Activated naive CD4-positive, alpha-beta T cell (primary cell): Measurements from ENCODE around the gene ADTRP.
"Not testable (repeated sequence)": the region's sequence is repeated elsewhere in the genome, so short reads cannot be mapped to it uniquely, and the experiment has no call there.

Experiments
- DNase-seq, 4 experiments: peaks; one replicate each; lab custom pipeline; 2025; lab: John Stamatoyannopoulos, UW

The ADTRP gene

DNA sequence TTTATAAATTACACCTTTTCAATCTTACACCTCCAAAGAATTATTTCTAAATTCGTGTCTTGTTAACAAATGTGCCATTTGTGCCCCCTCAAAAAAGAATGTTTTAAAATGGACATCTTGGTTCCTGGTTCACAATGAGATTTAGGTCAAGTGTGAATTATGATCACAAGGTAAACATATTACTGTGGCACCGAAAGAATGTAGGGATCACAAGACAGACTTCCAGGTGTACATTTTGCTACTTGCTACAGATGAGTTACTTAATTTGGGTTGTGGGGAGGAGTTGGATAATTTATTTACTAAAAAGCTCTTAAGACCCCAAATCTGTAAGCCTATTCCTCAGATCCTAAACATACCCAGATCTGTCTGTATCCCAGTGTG lies 25.0 kb upstream of the ADTRP start:
- DNase-seq = no peak

DNA sequence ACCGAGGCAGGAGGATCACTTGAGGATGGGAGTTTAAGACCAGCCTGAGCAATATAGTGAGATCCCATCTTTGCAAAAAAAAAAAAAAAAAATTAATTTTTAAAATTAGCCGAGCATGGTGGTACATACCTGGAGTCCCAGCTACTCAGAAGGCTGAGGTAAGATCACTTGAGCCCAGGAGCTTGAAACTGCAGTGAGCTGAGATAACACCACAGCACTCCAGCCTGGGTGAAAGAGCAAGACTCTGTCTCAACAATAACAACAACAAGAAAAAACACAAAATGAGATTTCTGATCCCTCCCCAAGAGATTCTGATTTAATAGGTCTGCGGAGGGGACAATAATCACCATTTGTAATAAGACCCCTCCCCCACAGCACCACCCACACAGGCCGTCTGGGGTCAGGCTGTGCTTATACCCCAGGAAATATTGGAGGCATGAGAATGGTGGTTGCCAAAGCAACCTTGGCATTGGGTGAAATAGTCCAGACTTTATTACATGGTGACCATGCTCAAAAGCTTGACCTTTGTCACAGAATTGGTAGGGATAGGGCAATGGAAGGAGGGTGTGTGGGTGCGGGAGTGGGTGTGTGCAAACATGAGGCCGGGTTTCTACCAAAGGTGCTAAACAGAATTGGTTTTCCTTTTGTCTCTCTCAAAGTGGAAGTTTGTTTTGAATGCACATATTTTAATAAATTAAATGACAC lies 24.4 kb upstream of the ADTRP start:
- DNase-seq = no peak

DNA sequence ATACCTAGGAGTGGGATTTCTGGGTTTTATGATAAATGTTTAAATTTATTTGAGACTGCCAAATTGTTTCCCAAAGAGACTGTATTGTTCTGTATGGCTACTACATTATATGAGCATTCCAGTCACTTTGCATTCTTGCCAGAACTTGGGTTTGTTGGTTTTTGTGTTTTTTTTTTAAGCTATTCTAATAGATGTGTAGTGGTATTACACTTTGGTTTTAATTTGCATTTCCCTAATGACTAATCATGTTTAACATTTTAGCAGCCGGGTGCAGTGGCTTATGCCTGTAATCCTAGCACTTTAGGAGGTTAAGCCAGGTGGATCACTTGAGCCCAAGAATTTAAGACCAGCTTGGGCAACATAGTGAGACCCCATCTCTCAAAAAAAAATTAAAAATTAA lies 21.9 kb upstream of the ADTRP start:
- not testable (repeated sequence) for DNase-seq

DNA sequence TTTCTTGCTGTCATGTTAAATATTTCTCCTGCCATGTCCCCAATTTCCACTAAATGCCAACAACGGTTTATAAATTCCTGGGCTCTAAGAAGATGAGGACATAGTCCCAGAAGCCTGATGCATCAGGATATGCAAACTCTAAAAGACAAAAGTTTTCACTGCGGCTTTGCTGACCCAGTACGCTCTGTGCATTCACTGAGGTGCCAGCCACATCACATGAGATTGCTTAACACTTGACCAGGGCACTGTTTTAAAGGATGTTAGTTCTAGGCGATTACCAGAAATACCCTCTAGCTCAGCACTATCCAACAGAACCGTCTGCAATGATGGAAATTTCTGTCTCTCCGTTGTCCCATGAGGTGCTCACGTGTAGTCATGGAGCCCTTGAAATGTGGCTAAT lies 19.9 kb upstream of the ADTRP start:
- DNase-seq = no peak

DNA sequence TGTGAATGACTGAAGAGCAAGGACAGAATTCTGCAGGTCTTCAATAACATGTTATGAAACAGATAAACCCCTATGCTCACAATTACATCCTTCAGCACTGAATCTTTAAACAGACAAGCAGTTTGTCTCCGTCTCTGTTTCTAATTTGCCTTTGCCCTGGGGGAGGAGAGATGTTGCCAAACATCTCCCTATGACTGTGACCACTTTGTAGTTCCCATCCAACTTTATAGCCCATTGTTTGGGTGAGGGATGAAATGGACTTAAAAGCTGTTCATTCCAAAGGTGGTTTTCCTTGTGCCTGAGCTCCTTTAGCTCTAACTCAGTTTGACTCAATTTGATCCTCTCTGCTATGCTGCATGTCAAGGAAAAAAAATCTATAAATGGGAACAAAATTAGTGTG lies 19.5 kb upstream of the ADTRP start:
- DNase-seq = no peak

DNA sequence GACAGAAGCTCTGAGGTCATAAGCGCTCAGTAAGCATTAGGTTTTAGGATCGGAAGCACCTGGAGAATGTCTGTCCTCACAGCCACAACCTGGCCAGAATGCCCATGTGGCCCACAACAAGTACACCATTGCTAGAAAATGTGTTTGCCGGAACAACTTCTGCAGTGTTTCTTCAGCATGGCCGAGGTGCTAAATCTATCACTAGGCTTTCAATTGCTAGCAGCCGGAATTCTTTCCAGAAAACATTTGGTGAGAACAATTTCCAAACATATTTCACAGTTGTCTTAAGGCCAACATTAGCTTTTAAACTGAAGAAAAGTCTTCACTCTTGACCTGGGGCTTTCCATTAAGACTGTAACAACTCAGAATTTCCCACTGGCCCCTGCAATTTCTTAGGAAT lies 18.2 kb upstream of the ADTRP start:
- DNase-seq = no peak

DNA sequence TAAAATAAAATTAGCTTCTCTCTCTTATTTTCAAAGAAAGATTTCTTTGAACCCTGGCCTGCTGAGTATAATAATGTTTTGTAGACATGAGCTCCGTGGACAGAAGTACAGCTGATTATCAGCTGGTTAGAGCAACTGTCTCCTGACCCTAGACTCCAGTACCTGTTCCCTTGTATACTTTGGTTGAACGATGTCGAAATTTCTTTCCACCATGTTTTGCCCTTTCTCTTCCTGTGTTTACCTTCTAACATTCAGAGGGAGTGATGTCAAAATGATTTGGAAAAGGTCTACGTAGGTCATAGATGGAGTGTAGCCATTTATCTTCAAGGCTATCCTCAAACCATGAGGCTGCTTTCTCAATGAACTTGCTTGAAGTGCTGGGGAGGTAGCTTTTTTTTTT lies 16.8 kb upstream of the ADTRP start:
- DNase-seq = no peak

DNA sequence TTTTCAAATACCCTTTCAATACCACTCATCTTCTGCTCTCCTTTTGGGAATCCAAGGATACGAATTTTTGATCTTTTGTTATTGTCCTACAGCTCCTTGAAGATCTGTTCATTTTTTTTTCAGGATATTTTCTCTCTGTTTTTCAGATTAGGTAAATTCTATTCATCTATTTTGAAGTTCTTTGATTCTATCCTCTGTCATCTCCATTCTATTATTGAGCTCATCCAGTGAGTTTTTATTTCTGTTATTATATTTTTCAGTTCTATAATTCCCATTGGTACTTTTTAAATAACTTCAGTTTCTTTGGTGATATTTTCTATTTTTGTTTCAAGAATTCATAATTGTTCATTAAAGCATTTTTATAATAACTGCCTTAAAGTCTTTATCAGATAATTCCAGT lies 14.7 kb upstream of the ADTRP start:
- no peak for DNase-seq

DNA sequence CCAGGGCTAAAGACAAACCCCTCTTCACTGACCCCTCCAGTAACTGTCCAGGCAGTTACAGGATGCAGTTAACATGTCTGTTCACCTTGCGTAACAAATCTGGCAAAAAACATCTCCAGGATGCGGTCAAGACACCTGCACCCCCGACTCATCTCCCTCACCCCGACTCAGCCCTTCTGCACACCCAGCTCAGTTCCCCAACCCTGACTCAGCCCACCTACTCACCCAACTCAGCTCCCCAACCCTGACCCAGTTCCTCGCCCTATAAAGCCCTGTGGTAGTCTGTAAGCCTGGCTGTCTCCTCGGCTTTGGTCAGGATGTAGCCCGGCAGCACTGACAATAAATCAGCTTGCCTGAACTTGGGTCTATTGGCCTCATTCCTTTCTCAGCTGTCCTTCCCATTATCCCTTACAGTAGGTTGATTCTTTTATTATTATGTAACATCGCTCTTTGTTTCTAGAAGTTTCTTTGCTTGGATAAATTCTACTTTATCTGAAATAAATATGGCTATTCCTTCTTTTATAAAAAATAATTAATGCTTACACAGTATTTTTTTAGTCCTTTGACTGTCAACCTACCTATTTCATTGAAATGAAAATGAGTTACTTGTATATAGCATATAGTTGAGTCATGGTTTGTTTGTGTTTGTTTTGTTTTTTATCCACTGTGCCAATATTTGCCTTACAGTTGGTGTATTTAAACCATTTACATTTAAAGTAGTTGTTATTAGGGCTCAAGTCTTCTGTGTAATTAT lies 12.9 kb upstream of the ADTRP start:
- DNase-seq = no peak

DNA sequence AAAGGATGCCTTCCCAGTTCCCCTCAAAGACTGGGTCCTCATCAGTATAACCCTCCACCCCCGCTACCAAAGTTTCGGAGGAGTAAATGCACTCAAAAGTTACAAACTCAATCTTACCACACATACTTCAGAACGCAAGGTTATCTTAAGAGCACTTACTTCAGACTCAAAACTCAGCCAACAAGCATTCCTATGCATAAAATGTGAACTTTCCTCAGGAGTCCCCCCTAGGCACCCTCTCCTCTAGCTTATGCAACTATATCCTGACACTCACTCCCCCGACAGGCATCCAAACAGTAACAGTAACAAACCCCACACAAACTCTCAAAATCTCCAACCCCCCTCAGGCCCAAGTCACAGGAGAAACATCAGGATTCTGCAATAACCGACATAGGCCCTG lies 11.1 kb upstream of the ADTRP start:
- DNase-seq = no peak

DNA sequence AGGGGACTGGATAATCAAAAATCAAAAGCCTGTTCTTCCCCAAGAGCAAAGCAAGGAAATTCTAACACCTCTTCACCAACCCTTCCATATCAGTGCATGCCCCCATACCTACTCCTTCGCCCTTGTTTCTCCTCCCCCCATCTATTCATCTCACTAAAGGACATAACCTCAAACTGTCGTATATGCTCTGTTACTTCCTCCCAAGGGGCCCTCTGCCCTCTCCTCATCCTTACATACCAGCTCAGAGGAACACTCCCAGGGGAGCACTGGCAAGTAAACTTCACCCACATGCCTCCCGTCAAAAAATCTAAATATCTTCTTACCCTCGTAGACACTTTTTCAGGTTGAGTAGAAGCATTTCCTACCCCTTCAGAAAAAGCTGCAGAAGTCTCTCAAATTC lies 9.4 kb upstream of the ADTRP start:
- DNase-seq = no peak

DNA sequence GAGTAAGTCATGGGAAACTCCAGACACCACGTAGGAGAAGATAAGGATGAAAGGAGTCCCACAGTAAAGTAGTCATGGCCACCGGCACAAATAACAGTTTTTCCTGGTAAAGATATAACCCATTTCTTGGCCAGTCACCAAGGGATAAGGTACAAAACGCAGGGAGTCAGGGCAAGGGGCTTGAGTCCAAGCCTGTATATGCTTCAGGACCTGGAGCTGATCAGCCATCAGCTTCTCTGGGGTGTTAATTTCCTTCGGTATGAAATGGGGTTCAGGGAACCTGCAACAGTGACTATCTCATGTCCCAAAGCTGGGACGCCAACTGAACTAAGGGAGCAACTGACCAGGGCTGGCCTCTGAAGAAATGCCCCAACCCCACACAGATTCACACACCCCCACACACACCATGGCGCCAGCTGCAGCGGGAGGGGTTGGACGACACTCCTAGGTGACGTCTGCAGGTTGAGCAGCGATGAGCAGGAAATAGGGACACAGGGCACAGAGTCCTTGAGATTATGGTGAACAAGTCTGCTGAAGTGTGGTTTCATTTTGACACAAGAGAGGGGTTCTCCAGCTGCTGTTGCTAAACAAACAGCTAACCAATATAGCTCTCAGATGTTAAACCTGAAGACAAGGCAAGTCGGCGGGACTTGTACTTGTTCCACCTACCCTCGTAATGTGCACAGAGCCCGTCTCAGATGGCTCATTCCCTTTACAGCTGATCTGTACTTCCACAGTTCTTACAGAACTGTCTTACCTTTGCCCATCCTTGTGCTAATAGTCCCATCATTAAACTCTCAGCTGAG lies 7.4 kb upstream of the ADTRP start:
- DNase-seq = no peak

DNA sequence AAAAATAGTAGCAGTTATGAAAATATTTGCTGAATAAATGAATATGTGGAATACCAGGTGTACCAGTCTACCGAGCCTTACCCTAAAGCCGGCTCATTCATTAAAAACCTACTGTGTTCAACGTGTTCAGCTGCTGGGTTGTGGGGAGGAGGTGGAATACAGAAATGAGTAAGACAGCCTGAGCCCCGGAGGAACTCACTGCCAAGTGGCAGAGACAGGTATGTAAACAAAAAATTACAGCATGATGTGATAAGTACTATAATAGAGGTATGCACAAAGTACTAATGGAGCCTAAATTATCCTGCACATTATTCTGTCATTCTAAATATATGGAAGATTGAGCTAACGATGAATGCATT lies 6.8 kb upstream of the ADTRP start:
- no peak for DNase-seq

DNA sequence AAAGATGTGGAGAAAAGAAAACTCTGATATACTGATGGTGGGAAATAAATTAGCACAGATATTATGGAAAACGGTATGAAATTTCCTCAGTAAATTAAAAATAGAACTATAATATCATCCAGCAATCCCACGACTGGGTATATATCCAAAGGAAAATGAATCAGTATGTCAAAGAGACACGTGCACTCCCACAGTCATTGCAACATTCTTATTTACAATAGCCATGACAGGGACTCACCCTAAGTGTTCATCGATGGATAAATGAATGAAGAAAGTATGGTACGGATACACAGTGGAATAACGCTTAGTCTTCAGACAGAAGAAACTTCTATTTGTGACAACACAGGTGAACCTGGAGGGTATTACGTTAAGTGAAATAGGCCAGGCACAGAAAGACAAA lies 5.7 kb upstream of the ADTRP start:
- no peak for DNase-seq

DNA sequence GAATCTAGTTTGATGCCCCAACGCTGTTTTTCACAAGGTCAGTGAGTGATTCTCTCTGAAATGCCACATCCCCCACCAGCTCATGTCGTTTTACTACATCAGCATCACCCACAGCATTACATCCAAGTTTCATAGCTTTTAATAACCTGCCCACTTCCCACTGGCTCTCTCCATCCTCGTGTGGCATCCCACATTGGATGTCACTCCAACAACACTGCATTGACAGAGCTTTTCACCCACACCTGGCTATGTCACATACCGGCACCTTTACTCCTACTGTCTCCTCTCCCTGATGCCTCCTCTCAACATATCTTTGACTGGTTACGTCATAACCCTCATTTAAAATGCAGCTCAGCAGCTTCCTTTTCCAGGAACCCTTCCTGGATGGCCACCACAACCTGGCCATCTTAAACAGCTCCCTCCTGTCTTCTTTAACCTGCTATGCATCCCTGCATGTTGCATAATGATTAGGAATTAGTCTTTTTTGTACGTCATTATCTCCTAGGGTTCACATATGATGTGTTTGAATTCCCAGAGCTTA lies 5.0 kb upstream of the ADTRP start:
- no peak for DNase-seq

DNA sequence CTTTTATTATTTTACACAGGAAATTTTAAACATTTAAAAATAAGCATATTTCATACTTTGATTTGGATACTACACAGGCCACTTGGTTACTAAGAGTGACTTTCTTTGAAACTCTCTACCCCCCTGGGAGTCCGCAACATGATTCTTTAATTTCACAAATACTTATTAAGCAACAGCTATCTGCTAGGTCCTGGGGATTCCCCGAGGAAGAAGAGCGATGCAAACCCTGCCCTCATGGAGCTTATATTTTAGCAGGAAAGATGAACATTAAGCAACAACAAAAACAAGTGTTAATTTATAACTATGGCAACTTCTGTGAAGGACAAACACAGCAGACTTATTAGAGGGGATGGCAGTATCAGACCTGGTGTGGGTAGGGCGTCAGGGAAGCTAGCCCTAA lies 3.9 kb upstream of the ADTRP start:
- no peak for DNase-seq

DNA sequence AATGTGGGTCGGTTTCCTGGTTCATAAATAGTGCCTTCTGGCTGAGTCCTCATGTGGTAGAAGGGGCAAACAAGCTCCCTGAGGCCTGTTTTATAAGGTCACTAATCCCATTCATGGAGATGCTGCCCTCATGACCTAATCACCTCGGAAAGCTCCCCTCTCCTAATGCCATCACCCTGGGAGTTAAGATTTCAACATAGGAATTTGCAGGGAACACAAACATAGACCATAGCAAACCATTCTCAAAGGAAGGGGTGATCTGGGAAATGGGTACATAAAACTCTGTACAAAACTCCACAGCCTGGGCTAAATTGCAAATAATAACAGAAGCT lies 1.5 kb upstream of the ADTRP start:
- DNase-seq = no peak

DNA sequence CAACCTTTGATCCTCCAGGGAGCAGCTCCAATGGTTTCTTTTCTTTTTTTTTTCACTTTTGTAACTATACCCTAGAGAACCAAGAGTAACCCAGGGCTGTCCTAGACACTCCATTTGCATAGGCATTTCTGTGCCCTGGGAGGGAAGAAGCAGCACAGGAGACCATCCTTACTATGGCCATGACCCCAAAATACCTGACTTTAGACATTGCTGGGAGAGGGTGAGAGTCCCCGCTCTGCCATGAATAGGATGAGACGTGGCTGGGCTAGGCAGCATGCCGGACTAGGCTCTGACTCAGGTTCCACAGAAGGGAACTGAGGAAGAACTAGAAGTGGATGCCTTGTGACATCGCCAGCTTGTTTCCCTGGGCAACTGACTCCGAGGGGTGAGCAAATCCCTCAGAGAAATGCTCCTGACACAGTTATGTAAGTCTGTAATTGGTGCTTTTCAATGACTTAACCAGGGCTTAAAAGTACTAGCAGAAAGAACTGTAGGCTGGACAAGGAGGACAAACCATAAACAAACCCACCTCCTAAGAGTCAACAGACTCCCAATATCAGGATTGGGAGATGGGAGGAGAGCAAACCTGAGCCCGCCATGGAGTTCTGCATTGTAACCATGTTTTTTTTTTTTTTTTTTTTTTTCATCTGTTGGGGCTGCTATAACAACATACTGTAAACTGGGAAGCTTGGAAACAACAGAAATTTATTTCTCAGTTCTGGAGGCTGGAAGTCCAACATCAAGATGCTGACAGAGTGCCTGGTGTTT lies 910 bp upstream of the ADTRP start:
- DNase-seq = no peak

DNA sequence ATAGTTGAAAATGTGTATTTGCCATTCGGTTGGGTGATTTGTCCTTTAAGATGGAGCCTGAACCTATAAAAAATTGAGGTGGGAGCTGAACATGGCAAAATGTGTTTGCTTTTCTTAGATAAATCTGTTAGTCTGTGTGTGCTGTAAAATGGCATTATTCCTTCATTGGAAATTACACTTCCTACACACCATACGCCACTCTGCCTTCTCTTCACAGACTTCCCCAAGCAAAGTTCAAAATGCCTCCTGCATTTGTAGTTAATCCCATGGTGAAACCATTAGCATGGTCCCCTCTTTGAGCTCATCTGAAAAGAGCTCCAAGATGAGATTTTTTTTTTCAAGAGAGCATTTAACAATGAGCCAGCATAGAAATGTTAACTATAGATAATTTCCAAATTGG lies 567 bp downstream of the ADTRP start:
- no peak for DNase-seq

DNA sequence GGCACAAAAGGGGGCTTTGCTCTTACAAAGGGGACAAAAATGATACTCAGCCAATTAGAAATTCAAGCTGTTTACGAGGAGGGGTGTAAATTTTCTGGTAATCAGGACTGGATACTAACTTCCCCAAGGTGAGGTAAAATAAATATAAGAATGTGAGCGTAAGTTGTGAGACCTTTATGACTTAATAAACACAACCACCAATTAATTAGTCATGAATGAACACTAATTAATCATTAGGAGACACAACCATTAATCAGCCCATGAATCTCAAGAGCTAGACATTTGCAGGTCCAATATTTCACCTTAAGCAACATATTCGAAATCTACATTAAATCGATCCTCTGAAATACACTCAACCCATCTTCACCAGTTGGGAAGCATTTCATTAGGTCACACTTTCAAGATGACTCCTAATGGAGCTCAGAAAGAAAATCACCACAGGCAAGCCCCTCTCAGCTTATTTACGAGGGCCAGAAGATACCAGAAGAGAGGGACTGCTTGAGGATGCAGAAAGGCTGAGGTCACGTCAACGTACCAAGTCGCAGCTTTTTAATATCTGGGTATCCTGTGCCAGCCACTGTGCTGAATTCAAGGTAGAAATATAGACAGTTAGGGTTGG lies 2.7 kb downstream of the ADTRP start:
- no peak for DNase-seq

DNA sequence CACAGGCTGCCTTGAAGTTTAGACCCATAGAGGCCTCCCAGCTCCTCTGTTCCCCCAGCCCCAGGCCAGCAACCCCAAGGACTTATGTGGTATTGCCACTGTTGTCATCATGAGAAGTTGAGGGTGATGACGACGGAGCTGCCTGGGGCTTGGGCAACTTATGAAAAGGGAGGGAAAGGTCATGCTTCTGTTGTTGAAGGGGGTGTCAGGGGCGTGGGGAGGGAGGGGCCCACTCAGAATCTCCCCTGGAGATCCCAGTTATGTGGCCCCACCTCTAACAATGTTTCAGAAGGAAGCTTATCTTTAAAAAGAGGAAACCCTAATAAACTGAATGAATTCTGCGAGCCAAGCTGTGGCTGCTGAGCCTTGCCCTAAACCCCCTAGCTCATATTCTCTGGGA lies 4.2 kb downstream of the ADTRP start:
- no peak for DNase-seq

DNA sequence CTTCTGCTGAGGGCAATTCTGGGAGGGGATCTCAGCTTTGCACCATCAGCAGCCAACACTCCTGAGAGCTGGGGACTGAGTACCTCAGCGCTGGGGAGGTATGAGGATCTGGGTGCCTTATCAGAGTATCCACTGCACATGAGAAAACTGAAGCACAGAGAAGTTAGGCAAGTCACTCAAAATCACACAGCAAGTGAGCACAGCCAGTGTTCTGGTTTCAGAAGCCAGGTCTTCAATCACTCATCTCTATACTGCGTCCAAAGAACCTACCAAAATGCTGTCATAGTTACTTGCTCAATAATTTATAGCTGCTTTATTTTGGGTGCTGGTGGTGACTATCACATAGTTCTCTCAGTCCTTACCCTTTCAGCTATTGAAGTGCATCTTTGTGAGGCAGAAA lies 5.0 kb downstream of the ADTRP start:
- no peak for DNase-seq
